GM12878 (cell line): ENCODE results near the gene SSH3. TPM values are rescaled to one million over a fixed set of nuclear protein-coding genes. Genes with fewer than 3 reads are reported as not detected.

Experiments used
- ATAC-seq: fragments of 200-7000 bp; cut with Tn5 transposase; 3 replicates; pipeline ENCODE4 v1.9.1; 2020; ENCODE audit warnings: mild to moderate bottlenecking, moderate library complexity
- BruUV-seq: library from RNA; stranded (reverse); fragments of 400-500 nt; replicated peaks from 2 replicates; lab custom pipeline; 2021; lab: Mats Ljungman, UMichigan
- CTCF ChIA-PET: fragments of 300-600 bp; sonication (Branson Sonifier 250); formaldehyde crosslinking; extraction: SDS; loops from one replicate; lab custom pipeline; 2021; ENCODE audit warnings: inconsistent platforms; lab: Yijun Ruan, JAX
- POLR2A ChIA-PET: fragments of 350-600 bp; formaldehyde crosslinking; extraction: SDS; loops from one replicate; lab custom pipeline; 2021; ENCODE audit warnings: inconsistent platforms; lab: Charles Lee
- RAD21 ChIA-PET: fragments of 300-600 bp; sonication (Branson Sonifier 250); formaldehyde crosslinking; loops from one replicate; lab custom pipeline; 2023; ENCODE audit warnings: antibody characterized with exemption; ENCODE audit not compliant: unreplicated experiment; lab: Charles Lee
- SMC1A ChIA-PET: fragments of 300-600 bp; sonication (Branson Sonifier 250); formaldehyde crosslinking; loops from one replicate; lab custom pipeline; 2023; ENCODE audit not compliant: unreplicated experiment, uncharacterized antibody; lab: Charles Lee
- DNase-seq: peaks from one replicate; pipeline ENCODE4 v3.0.0-alpha.2; 2011; ENCODE audit warnings: low read depth, low spot score
- FAIRE-seq: peaks from 3 replicates; lab custom pipeline; 2011; peaks lifted over from hg19 to GRCh38; lab: Jason Lieb, UNC
- H2AFZ ChIP-seq: 2 replicates; pipeline ENCODE4 v1.6.0; 2011; ENCODE audit warnings: low read depth, low read length, control low read depth; ENCODE audit not compliant: control insufficient read depth
- H3K27ac ChIP-seq: 2 replicates; pipeline ENCODE4 v1.5.1; 2011; ENCODE audit warnings: control low read depth; ENCODE audit not compliant: control insufficient read depth, insufficient read depth
- H3K27me3 ChIP-seq, 2 experiments: replicated peaks in 1 of 2; 2 replicates each; pipeline versions ENCODE4 v1.6.0 to v1.6.1; 2011; ENCODE audit warnings: low read length in 1 of 2; ENCODE audit not compliant: control insufficient read depth in 2 of 2, insufficient read depth in 2 of 2
- H3K36me3 ChIP-seq, 2 experiments: 2 replicates each; pipeline ENCODE4 v1.5.1; 2011; ENCODE audit warnings: low read length in 1 of 2; ENCODE audit not compliant: control insufficient read depth in 2 of 2, insufficient read depth in 2 of 2
- H3K4me1 ChIP-seq: 2 replicates; pipeline ENCODE4 v1.6.1; 2011; ENCODE audit warnings: mild to moderate bottlenecking, low read length, moderate library complexity, mixed read lengths; ENCODE audit not compliant: control insufficient read depth, insufficient read depth
- H3K4me2 ChIP-seq: 2 replicates; pipeline ENCODE4 v1.6.0; 2011; ENCODE audit warnings: control low read depth; ENCODE audit not compliant: control insufficient read depth, insufficient read depth
- H3K4me3 ChIP-seq: fragments of 200-600 bp; sonication (generic); 2 replicates; pipeline ENCODE4 v1.5.1; 2016
- H3K79me2 ChIP-seq: 2 replicates; pipeline ENCODE4 v1.6.0; 2011; ENCODE audit warnings: low read length; ENCODE audit not compliant: control insufficient read depth, insufficient read depth
- H3K9ac ChIP-seq: 2 replicates; pipeline ENCODE4 v1.8.0; 2011; ENCODE audit warnings: low read length, control low read depth, mixed read lengths; ENCODE audit not compliant: control insufficient read depth, insufficient read depth
- H3K9me3 ChIP-seq: replicated peaks from 3 replicates; pipeline ENCODE4 v1.5.1; 2011; ENCODE audit warnings: mild to moderate bottlenecking, low read length; ENCODE audit not compliant: control insufficient read depth, insufficient read depth
- H4K20me1 ChIP-seq: 2 replicates; pipeline ENCODE4 v1.6.0; 2011; ENCODE audit not compliant: control insufficient read depth, insufficient read depth
- EGR1 ChIP-seq, 2 experiments: IDR thresholded peaks; 1 replicate in 1 of 2; 2 replicates in 1 of 2; pipeline ENCODE4 v1.6.1; 2011 to 2012; ENCODE audit warnings: low read depth in 2 of 2, low read length in 2 of 2, borderline replicate concordance in 1 of 2, mild to moderate bottlenecking in 1 of 2, moderate library complexity in 1 of 2
- HDAC2 ChIP-seq: fragments of 200-600 bp; sonication (generic); IDR thresholded peaks from 2 replicates; pipeline ENCODE4 v1.6.1; 2017
- HSF1 ChIP-seq: fragments of 150-350 bp; IDR thresholded peaks from 2 replicates; pipeline ENCODE4 v1.6.1; 2014; ENCODE audit warnings: mild to moderate bottlenecking, low read depth, low read length
- MXI1 ChIP-seq: fragments of 150-350 bp; IDR thresholded peaks from 2 replicates; pipeline ENCODE4 v1.6.1; 2011; ENCODE audit warnings: low read depth, mild to moderate bottlenecking, inconsistent platforms, low read length, improper control_type of control experiment
- SREBF2 ChIP-seq: IDR thresholded peaks from 2 replicates; pipeline ENCODE4 v1.6.1; 2012; ENCODE audit warnings: mild to moderate bottlenecking, low read length
- SRF ChIP-seq, 2 experiments: IDR thresholded peaks; 2 replicates each; pipeline ENCODE4 v1.6.1; 2011; ENCODE audit warnings: low read depth in 2 of 2, low read length in 2 of 2, mild to moderate bottlenecking in 1 of 2, moderate library complexity in 1 of 2
- ZBED1 ChIP-seq: IDR thresholded peaks from 2 replicates; pipeline ENCODE4 v1.6.1; 2016; ENCODE audit warnings: borderline replicate concordance
- WGBS: methylation state at CpG from one replicate; pipeline ENCODE4 v1.1.6; 2016; ENCODE audit warnings: low lambda C conversion rate; ENCODE audit not compliant: insufficient replicate concordance, insufficient coverage; ENCODE audit errors: missing lambda C conversion rate; 5-methylcytosine and 5-hydroxymethylcytosine counted together
- in situ Hi-C: fragments of 300-500 bp; cut with MboI; formaldehyde crosslinking; loops from 9 replicates; pipeline ENCODE4 v1.14.3; 2018; ENCODE audit warnings: mixed read lengths
- intact Hi-C: fragments of 100-400 bp; cut with micrococcal nuclease; formaldehyde crosslinking; loops from one replicate; pipeline ENCODE4 v1.14.2; 2022; ENCODE audit not compliant: unreplicated experiment
- polyA plus RNA-seq, 11 experiments: library from polyadenylated mRNA; depleted of rRNA in 4 of 11; unstranded in 6 of 11; stranded (reverse) in 5 of 11; fragments of >200 nt; fragmentation: Nextera tagmentation in 4 of 11; fragmentation: Illumina TruSeq in 1 of 11; extraction: Ambion mirVana in 4 of 11; extraction: Trizol in 1 of 11; gene quantifications; 1 replicate in 1 of 11; 2 replicates in 10 of 11; pipeline versions ENCODE4 v1.2.1 to v1.2.3, GENCODE V29; 2011 to 2016; ENCODE audit warnings: inconsistent platforms in 2 of 11, missing spikeins in 2 of 11, low read depth in 1 of 11
- total RNA-seq, 4 experiments: library from RNA; depleted of rRNA in 3 of 4; stranded (reverse); fragments of >200 nt in 3 of 4; fragmentation: Illumina TruSeq in 1 of 4; extraction: Trizol in 1 of 4; gene quantifications; 2 replicates each; pipeline versions ENCODE4 v1.2.1 to v1.2.3, GENCODE V29; 2013 to 2021

The SSH3 gene
- total and polyA plus RNA-seq, 10 of the 15 experiments (the other 5 are each of a cell fraction or from before 2014, with no cell fraction given) = 0.05 to 0.83 (median 0.28) TPM; not detected in 3

- TF ChIP-seq ZBED1 (no peak), HDAC2 (no peak), HSF1 (no peak), MXI1 (no peak), SREBF2 (no peak), SRF (IDR thresholded peaks at IDR 0.05; ENCODE audit: low read depth in 2 of 2, low read length in 2 of 2) (no peak), EGR1 (IDR thresholded peaks at IDR 0.05; ENCODE audit: borderline replicate concordance in 1 of 2, low read depth in 2 of 2, low read length in 2 of 2) (no peak)
- H3K4me3 ChIP-seq = no peak overlapping the region
- in situ Hi-C loops (no loop called here), intact Hi-C loops (no loop called here)
- H3K27ac ChIP-seq = no peak overlapping the region
- DNase-seq (no peak), ATAC-seq (no peak), FAIRE-seq (no peak)
- ChIA-PET RAD21 (interaction anchor here (7.8 kb wide), 1 partner anchor 40 kb away, joined by 75 read pairs; the partner anchor contains the start of gene POLD4), SMC1A (no interaction called here), CTCF (interaction anchor here (0.9 to 12.1 kb wide), 3 partner anchors 33 to 50 kb away, joined by 3 to 151 read pairs (median 4); no protein-coding TSS in a partner anchor), POLR2A (interaction anchor here (1.4 kb wide), 1 partner anchor 10 kb away, joined by 3 read pairs; no protein-coding TSS in a partner anchor)
- H3K36me3 ChIP-seq = no peaks in the 10 kb centered on the region
- no peaks in the 10 kb centered on the region for H3K27me3 ChIP-seq
- H3K79me2 ChIP-seq = no peaks in the 10 kb centered on the region
- H2AFZ ChIP-seq = no peak overlapping the region
- no peak overlapping the region for H3K4me2 ChIP-seq
- no TSS peak for BruUV-seq
- H3K4me1 ChIP-seq = peaks cover under 1% of the 10 kb centered on the region; the same call in 1 of the 2 replicates
- H3K9ac ChIP-seq = no peak overlapping the region
- H3K9me3 ChIP-seq = no peaks in the 10 kb centered on the region
- WGBS = 81% methylated on average over 11 of the region's 11 CpGs
- no peaks in the 10 kb centered on the region for H4K20me1 ChIP-seq
These were observed 10.0 kb downstream of the SSH3 start for GRCh38 chr11:67313125-67313890.
